Gastroesophageal sphincter (tissue), 2 donors: ENCODE results near the gene GAREM1.

Experiments
- EP300 ChIP-seq: sonication (generic); formaldehyde crosslinking; IDR thresholded peaks from one replicate; pipeline ENCODE4 v1.6.1; 2017; ENCODE audit warnings: antibody characterized with exemption, mild to moderate bottlenecking
- POLR2AphosphoS5 ChIP-seq: sonication (generic); formaldehyde crosslinking; IDR thresholded peaks from one replicate; pipeline ENCODE4 v1.6.1; 2017; ENCODE audit warnings: antibody characterized with exemption

- TF ChIP-seq POLR2AphosphoS5 (no peak), EP300 (no peak)
These were observed 16.1 kb downstream of the GAREM1 start for GRCh38 chr18:32454593-32454992.
